ENCODE measurements around the gene PTPN5.
"Not testable (repeated sequence)": the region's sequence is repeated elsewhere in the genome, so short reads cannot be mapped to it uniquely, and the experiment has no call there.

Gene PTPN5

DNA sequence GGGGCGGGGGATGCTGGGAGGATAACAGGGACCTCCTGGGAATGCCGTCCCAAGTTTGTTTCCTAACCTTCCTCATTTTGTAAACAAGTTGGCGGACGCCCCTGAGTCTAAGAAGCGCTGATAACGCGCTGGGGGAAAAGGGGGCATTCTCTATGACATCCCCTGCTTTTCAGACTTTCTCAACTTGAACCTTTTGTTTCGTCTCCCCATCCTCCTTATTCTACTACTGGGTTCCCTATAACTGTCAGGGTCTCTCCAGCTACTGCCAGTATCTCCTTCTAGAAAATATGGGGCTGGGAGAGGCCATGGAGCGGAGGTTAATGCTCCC is 92.4 kb downstream of the PTPN5 start:
- peak overlapping the region; percentile 41 to 96 for H3K27ac Mint-ChIP-seq
- H3K4me3 Mint-ChIP-seq: peak overlapping the region; percentile 77 to 78
- no peaks in the 10 kb centered on the region for H3K9me3 Mint-ChIP-seq
- DNase-seq (no peak), ATAC-seq (no peak)
- peaks cover 30% of the 10 kb centered on the region for H3K4me1 Mint-ChIP-seq
- peaks cover 16% of the 10 kb centered on the region for H3K27me3 Mint-ChIP-seq

DNA sequence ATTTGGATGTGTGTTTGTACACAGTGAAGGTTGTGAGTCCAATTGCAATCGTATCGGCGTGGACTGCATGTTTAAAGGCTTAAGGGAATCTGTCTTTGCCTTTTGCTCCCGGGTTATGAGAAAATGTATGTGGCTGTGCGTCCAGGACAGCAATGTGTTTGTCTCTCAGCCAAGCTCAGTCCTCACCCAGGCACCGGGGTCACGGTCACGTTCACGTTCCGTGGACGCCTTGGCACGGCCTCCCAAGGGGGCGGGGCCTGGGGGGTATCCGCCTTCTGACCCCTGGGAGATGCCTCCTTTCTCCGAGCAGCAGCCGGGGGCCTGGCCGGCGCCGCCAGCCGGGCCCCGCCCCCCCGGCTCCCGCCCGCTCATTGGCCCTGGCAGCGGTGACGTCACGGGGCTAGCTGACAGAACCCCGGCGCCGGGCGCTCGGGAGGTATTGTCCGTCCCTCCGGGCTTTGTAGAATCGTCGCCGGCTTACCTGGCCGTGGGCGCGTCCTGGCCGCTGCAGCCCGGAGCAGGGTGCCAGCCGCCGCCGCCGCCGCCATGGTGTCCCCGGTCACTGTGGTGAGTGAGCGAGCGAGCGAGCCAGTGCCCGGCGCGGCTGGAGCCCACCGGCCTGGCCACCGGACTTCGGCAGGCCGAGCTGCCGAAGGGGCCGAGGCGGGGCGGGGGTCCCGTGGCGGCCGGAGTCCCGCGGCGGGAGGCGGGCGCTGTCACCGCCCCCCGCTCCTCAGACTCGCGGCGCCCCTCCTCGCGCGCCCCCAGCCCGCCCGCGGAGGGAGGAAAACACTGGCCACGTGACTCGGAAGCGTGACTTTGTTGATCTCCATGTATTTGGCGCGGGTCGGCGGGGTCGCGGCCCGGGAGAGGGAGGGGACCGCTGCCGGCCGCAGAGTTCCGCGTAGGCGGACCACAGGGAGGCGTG is 93.0 kb downstream of the PTPN5 start, which contains the start of gene TMEM86A:
Gene TMEM86A, plus strand, starts transcription at position 439 of the 928 bp plus-strand sequence. Its CDS starts 108 bp downstream, at position 547.
- Mint-ChIP-seq H3K27ac (peak within 1 kb of the TSS; percentile 41 to 96), H3K4me1 (peaks cover 30% of the 10 kb centered on the region), H3K4me3 (peak within 1 kb of the TSS; percentile 77 to 78), H3K9me3 (no peaks in the 10 kb centered on the region), H3K27me3 (peaks cover 15% of the 10 kb centered on the region)
- peak; percentile 87 for DNase-seq
- ATAC-seq: peak; percentile 90

DNA sequence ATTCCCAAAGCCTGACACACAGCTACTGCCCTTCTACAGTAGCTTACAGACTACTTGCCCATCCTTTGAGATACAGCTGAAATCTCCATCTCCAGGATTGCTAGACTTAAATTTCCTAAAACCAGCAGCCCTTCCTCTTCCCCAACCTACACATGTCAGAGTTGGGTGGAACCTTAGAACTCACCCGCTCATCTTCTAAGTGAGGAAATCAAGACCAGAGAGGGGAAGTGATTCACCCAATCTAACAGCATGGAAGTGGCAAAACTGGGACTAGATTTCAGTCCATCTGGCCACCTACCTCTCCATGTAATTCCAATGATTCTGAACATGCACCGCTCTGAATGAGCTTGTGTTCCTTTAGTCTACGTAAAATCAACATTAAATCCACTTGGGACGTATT is 94.0 kb downstream of the PTPN5 start:
- Mint-ChIP-seq H3K27me3 (peaks cover 15% of the 10 kb centered on the region), H3K9me3 (no peaks in the 10 kb centered on the region), H3K4me1 (peaks cover 30% of the 10 kb centered on the region), H3K4me3 (no peak overlapping the region), H3K27ac (no peak overlapping the region)
- no peak for ATAC-seq
- DNase-seq: no peak

DNA sequence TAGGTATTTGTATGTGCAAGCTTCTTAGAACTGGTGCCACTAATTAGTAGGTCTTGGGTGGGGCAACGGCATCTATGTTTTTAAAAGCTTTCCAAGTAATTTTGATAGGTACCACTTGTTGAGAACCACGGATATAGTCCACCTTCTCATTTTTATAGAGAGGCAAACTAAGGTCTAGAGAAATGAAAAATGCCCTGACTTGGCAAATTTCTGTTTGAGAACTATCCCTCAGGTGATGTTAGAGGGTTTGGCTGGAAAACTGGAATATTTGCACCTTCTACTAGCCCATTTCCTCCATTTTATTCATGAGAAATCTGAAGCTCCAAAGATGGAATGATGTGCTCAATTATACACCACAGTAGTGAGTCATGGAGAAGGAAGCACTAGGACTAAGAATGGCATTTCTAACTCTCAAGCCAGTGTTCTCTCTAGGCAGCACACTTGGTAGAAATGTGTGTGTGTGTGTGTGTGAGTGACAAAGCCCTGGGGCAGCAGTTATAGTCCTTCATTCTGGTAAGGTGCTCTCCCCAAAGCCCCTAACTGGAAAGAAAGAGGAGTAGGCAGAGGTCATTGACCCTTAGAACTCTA is 94.9 kb downstream of the PTPN5 start:
- no peak overlapping the region for H3K4me3 Mint-ChIP-seq
- no peak for DNase-seq
- peaks cover 15% of the 10 kb centered on the region for H3K27me3 Mint-ChIP-seq
- peaks cover 30% of the 10 kb centered on the region for H3K4me1 Mint-ChIP-seq
- H3K27ac Mint-ChIP-seq: no peak overlapping the region
- ATAC-seq: no peak
- H3K9me3 Mint-ChIP-seq: no peaks in the 10 kb centered on the region

DNA sequence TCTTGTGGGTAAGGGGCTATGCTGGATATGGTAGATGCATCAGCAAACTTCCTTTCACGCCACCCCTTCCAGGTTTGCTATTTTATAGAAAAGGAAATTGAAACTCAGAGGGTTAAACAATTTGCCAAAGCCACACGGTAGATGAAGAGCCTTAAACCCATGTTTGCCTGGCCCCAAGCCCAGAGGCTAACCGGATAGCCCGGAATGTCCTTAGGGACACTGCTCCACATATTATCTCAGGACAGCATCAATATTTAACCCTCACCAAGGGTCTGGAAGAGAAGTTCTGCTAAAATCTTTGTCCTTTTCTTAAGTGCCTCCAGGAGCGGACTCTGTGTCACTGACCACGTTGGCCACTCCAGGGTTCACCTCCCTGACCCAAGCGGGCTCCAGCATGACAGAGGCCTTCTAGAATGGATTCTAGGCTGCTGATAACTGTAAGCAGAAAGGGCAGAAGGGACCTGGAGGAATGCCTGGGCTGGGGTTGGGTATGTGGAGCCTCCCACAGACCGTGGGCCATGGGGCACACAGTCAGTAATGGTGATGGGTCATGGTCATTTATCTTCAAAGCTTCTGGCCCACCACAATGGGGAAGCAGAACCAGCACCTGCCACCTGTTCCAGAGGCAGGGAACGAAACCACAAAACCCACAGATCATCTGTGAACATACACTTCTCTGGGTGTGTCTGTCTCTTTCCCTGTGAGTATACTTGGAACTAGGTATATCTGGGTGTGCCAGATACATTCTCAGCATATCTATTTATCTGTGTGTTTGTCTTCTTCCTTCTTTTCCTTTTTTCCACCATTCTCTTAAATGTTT is 98.4 kb downstream of the PTPN5 start:
- Mint-ChIP-seq H3K27ac (no peak overlapping the region), H3K27me3 (no peaks in the 10 kb centered on the region), H3K4me1 (peaks cover 10% of the 10 kb centered on the region), H3K4me3 (no peak overlapping the region), H3K9me3 (no peaks in the 10 kb centered on the region)
- ATAC-seq (no peak), DNase-seq (no peak)

DNA sequence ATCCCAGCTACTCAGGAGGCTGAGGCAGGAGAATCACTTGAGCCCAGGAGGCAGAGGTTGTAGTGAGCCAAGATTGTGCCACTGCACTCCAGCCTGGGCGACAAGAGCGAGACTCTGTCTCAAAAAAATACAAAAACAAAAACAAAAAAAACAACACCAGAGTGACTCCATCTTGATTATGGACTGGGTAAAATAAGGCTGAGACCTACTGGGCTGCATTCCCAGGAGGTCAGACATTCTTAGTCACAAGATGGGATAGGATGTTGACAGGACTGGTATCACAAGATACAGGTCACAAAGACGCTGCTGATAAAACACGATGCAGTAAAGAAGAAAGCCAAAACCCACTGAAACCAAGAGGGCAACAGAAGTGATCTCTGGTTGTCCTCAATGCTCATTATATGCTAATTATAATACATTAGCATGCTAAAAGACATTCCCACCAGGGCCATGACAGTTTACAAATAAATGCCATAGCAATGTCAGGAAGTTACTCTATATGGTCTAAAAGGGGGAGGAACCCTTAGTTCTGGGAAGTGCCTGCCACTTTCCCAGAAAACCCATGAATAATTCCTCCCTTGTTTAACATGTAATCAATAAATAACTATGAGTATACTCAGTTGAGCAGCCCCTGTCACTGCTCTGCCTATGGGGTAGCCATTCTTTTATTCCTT is 100.0 kb downstream of the PTPN5 start:
- peak overlapping the region in 1 of 2 donors; percentile 54 for H3K27ac Mint-ChIP-seq

DNA sequence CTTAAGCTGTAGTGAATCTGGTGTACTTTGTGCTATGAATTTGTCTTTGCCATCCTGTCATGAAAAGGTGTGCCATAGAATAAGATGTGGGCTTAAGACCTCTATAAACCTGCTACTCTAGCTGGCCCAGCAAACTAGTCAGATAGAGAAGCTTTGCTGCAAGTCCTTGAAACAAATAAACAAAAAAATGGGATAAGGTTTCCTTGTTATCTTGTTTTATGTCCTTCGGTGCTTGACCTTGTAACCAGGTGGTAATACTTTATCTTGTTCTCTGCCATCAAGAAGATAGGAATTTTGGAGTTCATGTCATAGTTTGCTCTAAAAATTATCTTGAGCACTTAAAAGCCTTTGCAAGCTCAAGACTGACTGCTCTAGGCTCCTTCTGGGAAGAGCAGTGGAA is 107.3 kb downstream of the PTPN5 start:
- H3K4me1 Mint-ChIP-seq: peaks cover 6% of the 10 kb centered on the region
- H3K4me3 Mint-ChIP-seq: no peak overlapping the region
- no peak for ATAC-seq
- no peaks in the 10 kb centered on the region for H3K27me3 Mint-ChIP-seq
- no peak for DNase-seq
- H3K9me3 Mint-ChIP-seq: no peaks in the 10 kb centered on the region
- H3K27ac Mint-ChIP-seq: no peak overlapping the region

More for the DNA sequence above, 100.0 kb downstream of the PTPN5 start:
- H3K4me3 Mint-ChIP-seq, H3K4me1 Mint-ChIP-seq, H3K27me3 Mint-ChIP-seq, DNase-seq, H3K9me3 Mint-ChIP-seq: not testable (repeated sequence)
- ATAC-seq: peak; percentile 31

DNA sequence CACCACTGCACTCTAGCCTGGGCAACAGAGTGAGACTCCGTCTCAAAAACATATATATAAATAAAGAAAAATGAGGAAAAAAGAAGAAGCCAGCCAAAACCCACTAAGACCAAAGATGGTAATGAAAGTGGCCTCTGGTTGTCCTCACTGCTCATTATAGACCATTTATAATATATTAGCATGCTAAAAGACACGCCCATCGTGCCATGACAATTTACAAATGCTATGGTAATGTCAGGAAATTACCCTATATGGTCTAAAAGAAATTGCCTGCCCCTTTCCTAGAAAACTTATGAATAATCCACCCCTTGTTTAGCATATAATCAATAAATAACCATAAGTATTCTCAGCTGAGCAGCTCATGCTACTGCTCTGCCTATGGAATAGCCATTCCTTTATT is 109.1 kb downstream of the PTPN5 start:
- Mint-ChIP-seq H3K4me1 (peaks cover 10% of the 10 kb centered on the region), H3K27me3 (no peaks in the 10 kb centered on the region), H3K9me3 (no peaks in the 10 kb centered on the region), H3K4me3 (no peak overlapping the region), H3K27ac (no peak overlapping the region)
- DNase-seq (no peak), ATAC-seq (no peak)

DNA sequence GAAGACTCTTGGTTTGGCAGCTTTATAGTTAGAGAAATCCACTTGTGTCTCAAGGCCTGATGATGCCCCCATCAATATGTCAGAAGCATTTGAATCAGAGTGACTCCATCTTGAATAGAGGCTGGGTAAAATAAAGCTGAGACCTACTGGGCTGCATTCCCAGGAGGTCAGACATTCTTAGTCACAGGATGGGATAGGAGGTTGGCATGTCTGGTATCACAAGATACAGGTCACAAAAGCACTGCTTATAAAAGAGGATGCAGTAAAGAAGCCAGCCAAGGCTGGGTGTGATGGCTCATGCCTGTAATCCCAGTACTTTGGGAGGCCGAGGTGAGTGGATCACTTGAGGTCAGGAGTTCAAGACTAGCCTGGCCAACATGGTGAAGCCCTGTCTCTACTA is 109.6 kb downstream of the PTPN5 start:
- H3K9me3 Mint-ChIP-seq, ATAC-seq, DNase-seq, H3K4me3 Mint-ChIP-seq, H3K27me3 Mint-ChIP-seq, H3K27ac Mint-ChIP-seq: not testable (repeated sequence)
- peaks cover 10% of the 10 kb centered on the region for H3K4me1 Mint-ChIP-seq

Data from stimulated activated naive CD8-positive, alpha-beta T cell treated with anti-CD3 and anti-CD28 coated beads, Interleukin-15, amount 100 ng/mL, for 72 hours (primary cell).